H9 (cell line): ENCODE data around the gene SFXN5. TPM values are rescaled to one million over a fixed set of nuclear protein-coding genes. Genes with fewer than 3 reads are reported as not detected.

ENCODE experiments used
- DNase-seq: peaks from one replicate; pipeline ENCODE4 v3.0.0-alpha.2; 2017
- H2AFZ ChIP-seq: one replicate; pipeline ENCODE4 v1.6.1; 2013; ENCODE audit warnings: mild to moderate bottlenecking, low read length, control low read depth, moderate library complexity
- H2AK5ac ChIP-seq: 2 replicates; pipeline ENCODE4 v1.6.1; 2013; ENCODE audit warnings: low read length, control low read depth, mixed read lengths; ENCODE audit not compliant: insufficient read length
- H2BK120ac ChIP-seq: one replicate; pipeline ENCODE4 v1.6.1; 2013; ENCODE audit warnings: low read depth, mild to moderate bottlenecking, low read length, control low read depth, inconsistent platforms; ENCODE audit not compliant: poor library complexity, severe bottlenecking
- H2BK12ac ChIP-seq: 2 replicates; pipeline ENCODE4 v1.6.1; 2013; ENCODE audit warnings: low read length, control low read depth, mixed read lengths, low read depth; ENCODE audit not compliant: insufficient read length
- H2BK15ac ChIP-seq: 2 replicates; pipeline ENCODE4 v1.6.1; 2013; ENCODE audit warnings: low read depth, low read length, control low read depth
- H2BK20ac ChIP-seq: one replicate; pipeline ENCODE4 v1.6.1; 2013; ENCODE audit warnings: low read depth, mild to moderate bottlenecking, low read length, control low read depth, inconsistent platforms; ENCODE audit not compliant: poor library complexity, severe bottlenecking
- H2BK5ac ChIP-seq: 2 replicates; pipeline ENCODE4 v1.6.1; 2013; ENCODE audit warnings: low read length, control low read depth, mixed read lengths; ENCODE audit not compliant: insufficient read length
- H3K14ac ChIP-seq: 2 replicates; pipeline ENCODE4 v1.6.1; 2013; ENCODE audit warnings: low read length, control low read depth; ENCODE audit not compliant: insufficient read depth
- H3K18ac ChIP-seq: 2 replicates; pipeline ENCODE4 v1.6.1; 2013; ENCODE audit warnings: low read depth, mild to moderate bottlenecking, mixed read lengths, low read length, control low read depth; ENCODE audit not compliant: insufficient read length
- H3K23ac ChIP-seq: 2 replicates; pipeline ENCODE4 v1.6.1; 2013; ENCODE audit warnings: low read length, control low read depth, mixed read lengths, low read depth; ENCODE audit not compliant: insufficient read length
- H3K23me2 ChIP-seq: 2 replicates; pipeline ENCODE4 v1.6.1; 2013; ENCODE audit warnings: low read depth, mild to moderate bottlenecking, mixed read lengths, low read length, control low read depth; ENCODE audit not compliant: insufficient read length, poor library complexity, severe bottlenecking
- H3K27ac ChIP-seq: 2 replicates; pipeline ENCODE4 v1.5.1; 2013; ENCODE audit warnings: low read length, control low read depth, mixed read lengths, low read depth; ENCODE audit not compliant: insufficient read length
- H3K27me3 ChIP-seq: 2 replicates; pipeline ENCODE4 v1.6.1; 2013; ENCODE audit warnings: low read length, control low read depth, inconsistent platforms; ENCODE audit not compliant: insufficient read depth
- H3K4ac ChIP-seq: 2 replicates; pipeline ENCODE4 v1.6.1; 2013; ENCODE audit warnings: low read depth, mild to moderate bottlenecking, control low read depth, inconsistent platforms, low read length, moderate library complexity
- H3K4me1 ChIP-seq: 2 replicates; pipeline ENCODE4 v1.6.1; 2013; ENCODE audit warnings: low read length, control low read depth, inconsistent platforms; ENCODE audit not compliant: insufficient read depth
- H3K4me2 ChIP-seq: 2 replicates; pipeline ENCODE4 v1.6.1; 2013; ENCODE audit warnings: low read length, control low read depth, mixed read lengths; ENCODE audit not compliant: insufficient read length, insufficient read depth
- H3K56ac ChIP-seq: 2 replicates; pipeline ENCODE4 v1.6.1; 2013; ENCODE audit warnings: low read depth, mild to moderate bottlenecking, mixed read lengths, low read length, control low read depth; ENCODE audit not compliant: insufficient read length
- H3K79me1 ChIP-seq: 2 replicates; pipeline ENCODE4 v1.6.1; 2013; ENCODE audit warnings: low read depth, mild to moderate bottlenecking, moderate library complexity, low read length, control low read depth, inconsistent platforms; ENCODE audit not compliant: insufficient read depth, poor library complexity, severe bottlenecking
- H3K79me2 ChIP-seq: 2 replicates; pipeline ENCODE4 v1.6.1; 2013; ENCODE audit warnings: low read length, control low read depth, inconsistent platforms; ENCODE audit not compliant: insufficient read depth
- H3K9ac ChIP-seq: 2 replicates; pipeline ENCODE4 v1.6.1; 2013; ENCODE audit warnings: low read length, control low read depth, mixed read lengths; ENCODE audit not compliant: insufficient read length; ENCODE audit errors: extremely low read depth
- H3K9me3 ChIP-seq: one replicate; pipeline ENCODE4 v1.6.1; 2013; ENCODE audit warnings: low read depth, low read length, inconsistent platforms; ENCODE audit not compliant: control insufficient read depth
- H3T11ph ChIP-seq: one replicate; pipeline ENCODE4 v1.6.1; 2013; ENCODE audit warnings: mild to moderate bottlenecking, low read length, control low read depth, inconsistent platforms
- H4K20me1 ChIP-seq: one replicate; pipeline ENCODE4 v1.6.1; 2013; ENCODE audit not compliant: control insufficient read depth, insufficient read length, insufficient read depth
- H4K5ac ChIP-seq: 2 replicates; pipeline ENCODE4 v1.6.1; 2013; ENCODE audit warnings: low read depth, mild to moderate bottlenecking, mixed read lengths, low read length, control low read depth; ENCODE audit not compliant: insufficient read length
- H4K8ac ChIP-seq: replicated peaks from 2 replicates; pipeline ENCODE4 v1.6.1; 2013; ENCODE audit warnings: low read length, control low read depth, mixed read lengths, low read depth; ENCODE audit not compliant: insufficient read length
- H4K91ac ChIP-seq: 2 replicates; pipeline ENCODE4 v1.6.1; 2013; ENCODE audit warnings: low read depth, mild to moderate bottlenecking, moderate library complexity, mixed read lengths, low read length, control low read depth; ENCODE audit not compliant: insufficient read length
- H3K27ac Mint-ChIP-seq, 3 experiments: 2 replicates in 2 of 3; 3 replicates in 1 of 3; pipeline ENCODE4 v1.8.0; 2020 to 2021; ENCODE audit warnings: mixed read lengths in 3 of 3, mild to moderate bottlenecking in 1 of 3, moderate library complexity in 1 of 3
- H3K27me3 Mint-ChIP-seq: 2 replicates; pipeline ENCODE4 v1.8.0; 2021; ENCODE audit warnings: low read depth, mild to moderate bottlenecking, moderate library complexity, mixed read lengths
- H3K36me3 Mint-ChIP-seq, 3 experiments: 2 replicates in 2 of 3; 3 replicates in 1 of 3; pipeline ENCODE4 v1.8.0; 2020 to 2021; ENCODE audit warnings: low read depth in 3 of 3, mixed read lengths in 3 of 3; ENCODE audit not compliant: insufficient read depth in 1 of 3
- H3K4me1 Mint-ChIP-seq, 2 experiments: 2 replicates each; pipeline ENCODE4 v1.8.0; 2020; ENCODE audit warnings: mixed read lengths in 2 of 2
- H3K4me3 Mint-ChIP-seq, 2 experiments: 2 replicates in 1 of 2; 3 replicates in 1 of 2; pipeline ENCODE4 v1.8.0; 2020 to 2021; ENCODE audit warnings: mild to moderate bottlenecking in 2 of 2, mixed read lengths in 2 of 2, moderate library complexity in 1 of 2
- H3K9me3 Mint-ChIP-seq, 2 experiments: 2 replicates in 1 of 2; 3 replicates in 1 of 2; pipeline ENCODE4 v1.8.0; 2020; ENCODE audit warnings: mild to moderate bottlenecking in 2 of 2, mixed read lengths in 2 of 2, moderate library complexity in 1 of 2
- CTCF ChIP-seq: fragments of 200-600 bp; sonication (generic); conservative IDR thresholded peaks from 3 replicates; pipeline ENCODE4 v1.8.0; 2021; ENCODE audit warnings: antibody characterized with exemption, mild to moderate bottlenecking
- WGBS: extraction: QIAGEN DNeasy Blood & Tissue Kit; methylation state at CpG from one replicate; pipeline ENCODE4 v1.1.7; 2013; ENCODE audit warnings: missing lambda C conversion rate, low lambda C conversion rate, mixed read lengths; ENCODE audit not compliant: insufficient read length; ENCODE audit errors: extremely low coverage; 5-methylcytosine and 5-hydroxymethylcytosine counted together
- total RNA-seq: library from RNA; stranded (reverse); gene quantifications from 2 replicates; pipeline ENCODE4 v1.2.1, GENCODE V29; 2021

Gene SFXN5
- total RNA-seq, 1 experiment from 2014 or later = 30.9 TPM

- no peak overlapping the region for H2AK5ac ChIP-seq
- H3T11ph ChIP-seq = no peak overlapping the region
- no peaks in the 10 kb centered on the region for H3K27me3 Mint-ChIP-seq
- peak; percentile 15 for DNase-seq
- no peaks in the 10 kb centered on the region for H3K27me3 ChIP-seq
- no peak overlapping the region for H2AFZ ChIP-seq
- no peak overlapping the region for H2BK5ac ChIP-seq
- no peak overlapping the region for H2BK120ac ChIP-seq
- H3K4me1 ChIP-seq = no peaks in the 10 kb centered on the region
- H3K56ac ChIP-seq = no peak overlapping the region
- WGBS = no CpG with 5 or more reads among the region's 21 CpGs
- H3K4ac ChIP-seq = no peak overlapping the region
- no peak overlapping the region for H3K27ac ChIP-seq
- H4K20me1 ChIP-seq = no peaks in the 10 kb centered on the region
- no peak overlapping the region for H2BK12ac ChIP-seq
- no peaks in the 10 kb centered on the region for H3K4me1 Mint-ChIP-seq
- no peaks in the 10 kb centered on the region for H3K79me2 ChIP-seq
- no peak overlapping the region for H4K91ac ChIP-seq
- no peak overlapping the region for H2BK15ac ChIP-seq
- no peaks in the 10 kb centered on the region for H3K9me3 Mint-ChIP-seq
- no peak overlapping the region for H3K4me2 ChIP-seq
- no peaks in the 10 kb centered on the region for H3K9me3 ChIP-seq
- H3K27ac Mint-ChIP-seq = peak overlapping the region in 1 of 3 experiments; percentile 14; a peak in 2 of 7 replicates
- H3K36me3 Mint-ChIP-seq = peaks cover 0 to 7% (median 0%) of the 10 kb centered on the region in 3 experiments; a peak in 1 of 7 replicates
- no peak overlapping the region for H3K23ac ChIP-seq
- H2BK20ac ChIP-seq = no peak overlapping the region
- H4K5ac ChIP-seq = no peak overlapping the region
- no peak overlapping the region for H3K9ac ChIP-seq
- H3K14ac ChIP-seq = no peak overlapping the region
- H3K23me2 ChIP-seq = no peaks in the 10 kb centered on the region
- H3K18ac ChIP-seq = no peak overlapping the region
- TF ChIP-seq CTCF = no peak
- H3K79me1 ChIP-seq = no peaks in the 10 kb centered on the region
- no peak overlapping the region for H4K8ac ChIP-seq
- H3K4me3 Mint-ChIP-seq = no peak overlapping the region
Measured at GRCh38 chr2:73007991-73008765, 63.3 kb downstream of the SFXN5 start.
